GM23338 (cell line): Measurements from ENCODE around the gene SLC22A14. TPM values are rescaled to one million over a fixed set of nuclear protein-coding genes. Genes with fewer than 3 reads are reported as not detected.
"Not testable (repeated sequence)": the region's sequence is repeated elsewhere in the genome, so short reads cannot be mapped to it uniquely, and the experiment has no call there.

Experiments used
- ATAC-seq: fragments of 200-7000 bp; cut with Tn5 transposase; 3 replicates; pipeline ENCODE4 v1.9.1; 2020
- DNase-seq: peaks from one replicate; pipeline ENCODE4 v3.0.0-alpha.2; 2015; ENCODE audit warnings: low spot score
- H2AFZ ChIP-seq: fragments of 200-600 bp; sonication (generic); 2 replicates; pipeline ENCODE4 v1.8.0; 2016; ENCODE audit warnings: antibody characterized with exemption, mild to moderate bottlenecking, moderate library complexity
- H3F3A ChIP-seq: fragments of 200-600 bp; sonication (generic); replicated peaks from 2 replicates; pipeline ENCODE4 v1.8.0; 2017; ENCODE audit warnings: antibody characterized with exemption, mixed run types, low read depth
- H3K27ac ChIP-seq: fragments of 200-600 bp; sonication (generic); 2 replicates; pipeline ENCODE4 v1.6.1; 2016; ENCODE audit warnings: low read depth
- H3K27me3 ChIP-seq: fragments of 200-600 bp; sonication (generic); 2 replicates; pipeline ENCODE4 v1.8.0; 2016; ENCODE audit warnings: mild to moderate bottlenecking, mixed run types, moderate library complexity; ENCODE audit not compliant: insufficient read depth
- H3K36me3 ChIP-seq: fragments of 200-600 bp; sonication (generic); 2 replicates; pipeline ENCODE4 v1.8.0; 2016; ENCODE audit warnings: mild to moderate bottlenecking; ENCODE audit not compliant: insufficient read depth
- H3K4me1 ChIP-seq: fragments of 200-600 bp; sonication (generic); 2 replicates; pipeline ENCODE4 v1.8.0; 2016; ENCODE audit warnings: mild to moderate bottlenecking, moderate library complexity; ENCODE audit not compliant: insufficient read depth
- H3K4me2 ChIP-seq: fragments of 200-600 bp; sonication (generic); 2 replicates; pipeline ENCODE4 v1.7.1; 2017; ENCODE audit warnings: mixed run types
- H3K4me3 ChIP-seq: fragments of 200-600 bp; sonication (generic); 2 replicates; pipeline ENCODE4 v1.6.1; 2016; ENCODE audit warnings: mixed run types
- H3K79me2 ChIP-seq: fragments of 200-600 bp; sonication (generic); replicated peaks from 2 replicates; pipeline ENCODE4 v1.8.0; 2017; ENCODE audit warnings: mild to moderate bottlenecking; ENCODE audit not compliant: insufficient read depth
- H3K9me2 ChIP-seq: fragments of 200-600 bp; sonication (generic); 2 replicates; pipeline ENCODE4 v1.8.0; 2017; ENCODE audit not compliant: insufficient read depth
- H4K20me1 ChIP-seq: fragments of 200-600 bp; sonication (generic); replicated peaks from 2 replicates; pipeline ENCODE4 v1.8.0; 2017; ENCODE audit warnings: mild to moderate bottlenecking; ENCODE audit not compliant: insufficient read depth
- H3K27ac Mint-ChIP-seq: 2 replicates; pipeline ENCODE4 v1.8.0; 2020; ENCODE audit warnings: inconsistent platforms, mild to moderate bottlenecking, moderate library complexity, mixed read lengths
- H3K27me3 Mint-ChIP-seq: 3 replicates; pipeline ENCODE4 v1.8.0; 2022; ENCODE audit warnings: low read depth, mild to moderate bottlenecking, moderate library complexity, mixed read lengths, inconsistent platforms; ENCODE audit not compliant: insufficient read depth, poor library complexity
- H3K36me3 Mint-ChIP-seq: 3 replicates; pipeline ENCODE4 v1.8.0; 2021; ENCODE audit warnings: low read depth, mild to moderate bottlenecking, inconsistent platforms, moderate library complexity, mixed read lengths
- H3K4me1 Mint-ChIP-seq: 3 replicates; pipeline ENCODE4 v1.8.0; 2020; ENCODE audit warnings: mild to moderate bottlenecking, inconsistent platforms, mixed read lengths
- H3K4me3 Mint-ChIP-seq: 3 replicates; pipeline ENCODE4 v1.8.0; 2021; ENCODE audit warnings: moderate library complexity, mild to moderate bottlenecking, inconsistent platforms, mixed read lengths
- H3K9me3 Mint-ChIP-seq: 3 replicates; pipeline ENCODE4 v1.8.0; 2020; ENCODE audit warnings: moderate library complexity, mild to moderate bottlenecking, inconsistent platforms, mixed read lengths
- CREB1 ChIP-seq: fragments of 250-450 bp; sonication (Bioruptor Pico); IDR thresholded peaks from 2 replicates; pipeline ENCODE4 v1.5.0; 2020; ENCODE audit warnings: low read depth, mild to moderate bottlenecking, moderate library complexity
- JUNB ChIP-seq: IDR thresholded peaks from one replicate; pipeline ENCODE4 v1.6.1; 2016; ENCODE audit warnings: antibody characterized with exemption; ENCODE audit not compliant: unreplicated experiment
- STAT1 ChIP-seq: IDR thresholded peaks from one replicate; pipeline ENCODE4 v1.6.1; 2016; ENCODE audit warnings: antibody characterized with exemption; ENCODE audit not compliant: unreplicated experiment
- polyA plus RNA-seq: library from polyadenylated mRNA; unstranded; fragments of >200 nt; fragmentation: Nextera tagmentation; extraction: Ambion mirVana; gene quantifications from 2 replicates; pipeline ENCODE4 v1.2.1, GENCODE V29; 2016
- total RNA-seq: library from RNA; depleted of rRNA; stranded (reverse); fragments of >200 nt; shearing (Covaris generic); gene quantifications from 2 replicates; pipeline ENCODE4 v1.2.3, GENCODE V29; 2014
- TF ChIP-seq, protein P1 (sequence below), 2 experiments: fragments of 200-600 bp in 1 of 2; sonication (generic) in 1 of 2; conservative IDR thresholded peaks; 2 replicates each; pipeline versions ENCODE4 v1.5.1 to v1.6.1; 2016 to 2017; ENCODE audit warnings: antibody characterized with exemption in 2 of 2, low read depth in 2 of 2, mild to moderate bottlenecking in 2 of 2, moderate library complexity in 1 of 2
- TF ChIP-seq, protein P2 (sequence below): fragments of 250-450 bp; sonication (Bioruptor Pico); IDR thresholded peaks from 2 replicates; pipeline ENCODE4 v1.5.0; 2020; ENCODE audit warnings: mild to moderate bottlenecking, moderate library complexity
- TF ChIP-seq, protein P3 (sequence below): IDR thresholded peaks from 2 replicates; pipeline ENCODE4 v1.6.1; 2016; ENCODE audit warnings: antibody characterized with exemption

The SLC22A14 gene
- total and polyA plus RNA-seq, 2 experiments from 2014 or later, result not detected

DNA sequence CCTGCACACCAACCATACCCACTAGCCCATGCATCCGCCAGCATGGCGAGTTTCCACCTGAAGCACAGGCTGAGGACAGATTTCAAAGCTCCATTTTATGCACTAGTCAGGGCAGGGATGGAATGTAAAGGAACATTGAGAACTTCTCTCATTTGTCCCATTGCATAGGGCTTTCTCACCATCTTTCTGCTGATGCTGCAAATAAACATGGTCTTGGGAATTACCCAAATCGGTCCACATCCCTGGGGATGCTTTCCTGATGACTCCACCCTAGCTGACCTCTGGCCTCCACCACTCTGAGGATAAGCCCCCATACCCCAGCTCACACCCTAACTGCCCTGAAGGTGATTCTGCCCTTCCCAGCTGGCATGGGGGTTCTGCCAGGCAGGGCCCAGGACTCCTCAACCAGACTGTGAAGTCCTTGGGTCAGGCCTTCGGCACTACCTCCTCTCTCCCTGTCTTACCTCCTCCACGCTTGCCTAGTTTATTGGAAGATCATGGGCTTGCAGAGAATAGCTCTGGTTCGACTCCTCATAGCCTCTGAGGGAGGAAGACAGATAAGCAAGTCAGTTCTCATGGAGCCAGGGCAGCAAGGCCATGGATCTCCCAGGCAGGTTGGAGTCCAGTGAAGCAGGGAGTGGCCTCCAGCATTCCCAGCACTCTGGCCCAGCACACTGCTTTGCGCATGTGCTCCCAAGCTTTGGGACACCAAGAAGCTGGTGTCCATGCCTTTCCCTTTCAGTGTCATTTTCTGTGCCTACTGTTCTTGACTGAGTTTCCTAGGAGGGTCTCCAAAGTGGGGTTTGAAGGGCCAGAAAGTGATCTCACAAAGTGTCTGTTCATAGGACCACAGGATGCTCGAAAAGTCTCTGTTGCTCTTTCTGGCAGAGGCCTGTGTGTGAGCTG, 36.9 kb downstream of the SLC22A14 start (continued):
- TF ChIP-seq, protein P1, sequence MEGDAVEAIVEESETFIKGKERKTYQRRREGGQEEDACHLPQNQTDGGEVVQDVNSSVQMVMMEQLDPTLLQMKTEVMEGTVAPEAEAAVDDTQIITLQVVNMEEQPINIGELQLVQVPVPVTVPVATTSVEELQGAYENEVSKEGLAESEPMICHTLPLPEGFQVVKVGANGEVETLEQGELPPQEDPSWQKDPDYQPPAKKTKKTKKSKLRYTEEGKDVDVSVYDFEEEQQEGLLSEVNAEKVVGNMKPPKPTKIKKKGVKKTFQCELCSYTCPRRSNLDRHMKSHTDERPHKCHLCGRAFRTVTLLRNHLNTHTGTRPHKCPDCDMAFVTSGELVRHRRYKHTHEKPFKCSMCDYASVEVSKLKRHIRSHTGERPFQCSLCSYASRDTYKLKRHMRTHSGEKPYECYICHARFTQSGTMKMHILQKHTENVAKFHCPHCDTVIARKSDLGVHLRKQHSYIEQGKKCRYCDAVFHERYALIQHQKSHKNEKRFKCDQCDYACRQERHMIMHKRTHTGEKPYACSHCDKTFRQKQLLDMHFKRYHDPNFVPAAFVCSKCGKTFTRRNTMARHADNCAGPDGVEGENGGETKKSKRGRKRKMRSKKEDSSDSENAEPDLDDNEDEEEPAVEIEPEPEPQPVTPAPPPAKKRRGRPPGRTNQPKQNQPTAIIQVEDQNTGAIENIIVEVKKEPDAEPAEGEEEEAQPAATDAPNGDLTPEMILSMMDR (conservative IDR thresholded peaks at IDR 0.05; ENCODE audit: low read depth in 2 of 2), result no peak
- TF ChIP-seq STAT1, result no peak
- TF ChIP-seq CREB1 (CRISPR knock-in tag), result no peak
- TF ChIP-seq, protein P2, sequence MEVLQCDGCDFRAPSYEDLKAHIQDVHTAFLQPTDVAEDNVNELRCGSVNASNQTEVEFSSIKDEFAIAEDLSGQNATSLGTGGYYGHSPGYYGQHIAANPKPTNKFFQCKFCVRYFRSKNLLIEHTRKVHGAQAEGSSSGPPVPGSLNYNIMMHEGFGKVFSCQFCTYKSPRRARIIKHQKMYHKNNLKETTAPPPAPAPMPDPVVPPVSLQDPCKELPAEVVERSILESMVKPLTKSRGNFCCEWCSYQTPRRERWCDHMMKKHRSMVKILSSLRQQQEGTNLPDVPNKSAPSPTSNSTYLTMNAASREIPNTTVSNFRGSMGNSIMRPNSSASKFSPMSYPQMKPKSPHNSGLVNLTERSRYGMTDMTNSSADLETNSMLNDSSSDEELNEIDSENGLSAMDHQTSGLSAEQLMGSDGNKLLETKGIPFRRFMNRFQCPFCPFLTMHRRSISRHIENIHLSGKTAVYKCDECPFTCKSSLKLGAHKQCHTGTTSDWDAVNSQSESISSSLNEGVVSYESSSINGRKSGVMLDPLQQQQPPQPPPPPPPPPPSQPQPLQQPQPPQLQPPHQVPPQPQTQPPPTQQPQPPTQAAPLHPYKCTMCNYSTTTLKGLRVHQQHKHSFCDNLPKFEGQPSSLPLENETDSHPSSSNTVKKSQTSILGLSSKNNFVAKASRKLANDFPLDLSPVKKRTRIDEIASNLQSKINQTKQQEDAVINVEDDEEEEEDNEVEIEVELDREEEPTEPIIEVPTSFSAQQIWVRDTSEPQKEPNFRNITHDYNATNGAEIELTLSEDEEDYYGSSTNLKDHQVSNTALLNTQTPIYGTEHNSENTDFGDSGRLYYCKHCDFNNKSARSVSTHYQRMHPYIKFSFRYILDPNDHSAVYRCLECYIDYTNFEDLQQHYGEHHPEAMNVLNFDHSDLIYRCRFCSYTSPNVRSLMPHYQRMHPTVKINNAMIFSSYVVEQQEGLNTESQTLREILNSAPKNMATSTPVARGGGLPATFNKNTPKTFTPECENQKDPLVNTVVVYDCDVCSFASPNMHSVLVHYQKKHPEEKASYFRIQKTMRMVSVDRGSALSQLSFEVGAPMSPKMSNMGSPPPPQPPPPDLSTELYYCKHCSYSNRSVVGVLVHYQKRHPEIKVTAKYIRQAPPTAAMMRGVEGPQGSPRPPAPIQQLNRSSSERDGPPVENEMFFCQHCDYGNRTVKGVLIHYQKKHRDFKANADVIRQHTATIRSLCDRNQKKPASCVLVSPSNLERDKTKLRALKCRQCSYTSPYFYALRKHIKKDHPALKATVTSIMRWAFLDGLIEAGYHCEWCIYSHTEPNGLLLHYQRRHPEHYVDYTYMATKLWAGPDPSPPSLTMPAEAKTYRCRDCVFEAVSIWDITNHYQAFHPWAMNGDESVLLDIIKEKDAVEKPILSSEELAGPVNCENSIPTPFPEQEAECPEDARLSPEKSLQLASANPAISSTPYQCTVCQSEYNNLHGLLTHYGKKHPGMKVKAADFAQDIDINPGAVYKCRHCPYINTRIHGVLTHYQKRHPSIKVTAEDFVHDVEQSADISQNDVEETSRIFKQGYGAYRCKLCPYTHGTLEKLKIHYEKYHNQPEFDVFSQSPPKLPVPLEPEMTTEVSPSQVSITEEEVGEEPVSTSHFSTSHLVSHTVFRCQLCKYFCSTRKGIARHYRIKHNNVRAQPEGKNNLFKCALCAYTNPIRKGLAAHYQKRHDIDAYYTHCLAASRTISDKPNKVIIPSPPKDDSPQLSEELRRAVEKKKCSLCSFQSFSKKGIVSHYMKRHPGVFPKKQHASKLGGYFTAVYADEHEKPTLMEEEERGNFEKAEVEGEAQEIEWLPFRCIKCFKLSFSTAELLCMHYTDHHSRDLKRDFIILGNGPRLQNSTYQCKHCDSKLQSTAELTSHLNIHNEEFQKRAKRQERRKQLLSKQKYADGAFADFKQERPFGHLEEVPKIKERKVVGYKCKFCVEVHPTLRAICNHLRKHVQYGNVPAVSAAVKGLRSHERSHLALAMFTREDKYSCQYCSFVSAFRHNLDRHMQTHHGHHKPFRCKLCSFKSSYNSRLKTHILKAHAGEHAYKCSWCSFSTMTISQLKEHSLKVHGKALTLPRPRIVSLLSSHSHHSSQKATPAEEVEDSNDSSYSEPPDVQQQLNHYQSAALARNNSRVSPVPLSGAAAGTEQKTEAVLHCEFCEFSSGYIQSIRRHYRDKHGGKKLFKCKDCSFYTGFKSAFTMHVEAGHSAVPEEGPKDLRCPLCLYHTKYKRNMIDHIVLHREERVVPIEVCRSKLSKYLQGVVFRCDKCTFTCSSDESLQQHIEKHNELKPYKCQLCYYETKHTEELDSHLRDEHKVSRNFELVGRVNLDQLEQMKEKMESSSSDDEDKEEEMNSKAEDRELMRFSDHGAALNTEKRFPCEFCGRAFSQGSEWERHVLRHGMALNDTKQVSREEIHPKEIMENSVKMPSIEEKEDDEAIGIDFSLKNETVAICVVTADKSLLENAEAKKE, result no peak
- TF ChIP-seq, protein P3, sequence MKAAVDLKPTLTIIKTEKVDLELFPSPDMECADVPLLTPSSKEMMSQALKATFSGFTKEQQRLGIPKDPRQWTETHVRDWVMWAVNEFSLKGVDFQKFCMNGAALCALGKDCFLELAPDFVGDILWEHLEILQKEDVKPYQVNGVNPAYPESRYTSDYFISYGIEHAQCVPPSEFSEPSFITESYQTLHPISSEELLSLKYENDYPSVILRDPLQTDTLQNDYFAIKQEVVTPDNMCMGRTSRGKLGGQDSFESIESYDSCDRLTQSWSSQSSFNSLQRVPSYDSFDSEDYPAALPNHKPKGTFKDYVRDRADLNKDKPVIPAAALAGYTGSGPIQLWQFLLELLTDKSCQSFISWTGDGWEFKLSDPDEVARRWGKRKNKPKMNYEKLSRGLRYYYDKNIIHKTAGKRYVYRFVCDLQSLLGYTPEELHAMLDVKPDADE, result no peak
- no peak for TF ChIP-seq JUNB

DNA sequence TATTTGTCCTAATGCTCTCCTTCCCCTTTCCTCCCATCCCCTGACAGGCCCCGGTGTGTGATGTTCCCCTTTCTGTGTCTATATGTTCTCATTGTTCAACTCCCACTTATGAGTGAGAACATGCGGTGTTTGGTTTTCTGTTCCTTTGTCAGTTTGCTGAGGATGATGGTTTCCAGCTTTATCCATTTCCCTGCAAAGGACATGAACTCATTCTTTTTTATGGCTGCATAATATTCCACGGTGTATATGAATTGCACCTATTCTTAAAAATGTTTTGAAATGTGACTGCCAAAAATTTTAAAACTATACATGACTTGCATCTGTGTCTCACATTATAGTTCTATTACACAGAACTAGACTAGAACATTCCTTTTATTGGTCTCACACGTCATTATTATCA, 38.5 kb downstream of the SLC22A14 start:
- ATAC-seq, H3K9me2 ChIP-seq, DNase-seq, H3K27ac Mint-ChIP-seq, H2AFZ ChIP-seq, H3K4me3 Mint-ChIP-seq, H3K4me1 Mint-ChIP-seq, H3K36me3 Mint-ChIP-seq, H3K36me3 ChIP-seq, H3K9me3 Mint-ChIP-seq, H3K4me3 ChIP-seq, H3K79me2 ChIP-seq, H3K4me1 ChIP-seq, H3K4me2 ChIP-seq, H3K27me3 Mint-ChIP-seq, H3F3A ChIP-seq, H3K27ac ChIP-seq, H3K27me3 ChIP-seq, H4K20me1 ChIP-seq: not testable (repeated sequence)
